Ovary (tissue), 9 donors: Measurements from ENCODE around the gene CLDN4. TPM values are rescaled to one million over a fixed set of nuclear protein-coding genes. Genes with fewer than 3 reads are reported as not detected.
"Not testable (repeated sequence)": the region's sequence is repeated elsewhere in the genome, so short reads cannot be mapped to it uniquely, and the experiment has no call there.

Experiments used
- DNase-seq, 5 donors: peaks; one replicate each; pipeline ENCODE4 v3.0.0-alpha.2; 2019 to 2020
- H3K27ac ChIP-seq, 2 donors: fragments of 200-600 bp; one replicate each; pipeline versions ENCODE4 v1.5.1 to v1.8.0; 2019 to 2022
- H3K27me3 ChIP-seq: fragments of 200-600 bp; one replicate; pipeline ENCODE4 v1.8.0; 2022
- H3K36me3 ChIP-seq: fragments of 200-600 bp; sonication (generic); one replicate; pipeline ENCODE4 v1.5.1; 2019
- H3K4me1 ChIP-seq: one replicate; pipeline ENCODE4 v1.8.1; 2013; ENCODE audit warnings: mild to moderate bottlenecking, moderate library complexity; ENCODE audit not compliant: insufficient read depth
- H3K4me3 ChIP-seq: fragments of 200-600 bp; sonication (generic); one replicate; pipeline ENCODE4 v1.5.1; 2017
- H3K9me3 ChIP-seq, 2 donors: fragments of 200-600 bp in 1 of 2; sonication (generic) in 1 of 2; one replicate each; pipeline versions ENCODE4 v1.5.1 to v1.8.1; 2013 to 2019; ENCODE audit warnings: mild to moderate bottlenecking in 1 of 2, moderate library complexity in 1 of 2
- CTCF ChIP-seq, 3 donors: fragments of 450-650 bp in 2 of 3; fragments of 200-600 bp in 1 of 3; IDR thresholded peaks; one replicate each; pipeline versions ENCODE4 v1.5.1 to v1.8.0; 2016 to 2022; ENCODE audit warnings: antibody characterized with exemption in 3 of 3, mild to moderate bottlenecking in 1 of 3
- EP300 ChIP-seq: sonication (generic); formaldehyde crosslinking; IDR thresholded peaks from one replicate; pipeline ENCODE4 v1.6.1; 2017; ENCODE audit warnings: antibody characterized with exemption
- POLR2A ChIP-seq: fragments of 450-650 bp; IDR thresholded peaks from one replicate; pipeline ENCODE4 v1.6.1; 2017; ENCODE audit warnings: antibody characterized with exemption, mild to moderate bottlenecking, moderate library complexity
- WGBS, 3 donors: extraction: QIAGEN DNeasy Blood & Tissue Kit in 1 of 3; methylation state at CpG; one replicate each; pipeline versions ENCODE4 v1.1.5 to v1.1.7; 2013 to 2017; 5-methylcytosine and 5-hydroxymethylcytosine counted together
- intact Hi-C, 4 donors: fragments of 100-400 bp; cut with DNase I; formaldehyde crosslinking; loops; one replicate each; pipeline versions ENCODE4 v1.11.0 to v1.15.1; 2022 to 2023
- polyA plus RNA-seq, 2 donors: library from polyadenylated mRNA; stranded (reverse); fragments of 200-250 nt in 1 of 2; fragments of 350-450 nt in 1 of 2; fragmentation: Illumina TruSeq in 1 of 2; extraction: RNeasy Lipid Tissue Mini Kit (QIAGEN cat#74804) in 1 of 2; gene quantifications; one replicate each; pipeline ENCODE4 v1.2.3, GENCODE V29; 2013 to 2014
- total RNA-seq, 7 donors: library from RNA; depleted of rRNA in 2 of 7; stranded (reverse); fragments of >200 nt in 2 of 7; fragmentation: NEBNext Ultra II Directional in 3 of 7; extraction: Animal tissue kit (Norgen Biotek cat#: 25700) in 3 of 7; gene quantifications; one replicate each; pipeline versions ENCODE4 v1.1.0 to v1.2.4, GENCODE V29; 2016 to 2023
- donor health status: DM: no; HTN: no; CAD: no; lungs with moderate emphysema.
- donor health status: DM: no; HTN: no; CAD: no.
- donor health status: Bipolar disorder and iron deficiency.
- donor health status: DM: yes; HTN: yes; CAD: no.
- donor health status: DM: no; HTN: no; CAD: no.
- donor health status: DM: yes; HTN: yes; CAD: no.

Gene CLDN4
- total and polyA plus RNA-seq, 9 donors: 0.27 to 240 (median 6.6) TPM; not detected in 1

GRCh38 chr7:73844848-73845460 lies 14.2 kb downstream of the CLDN4 start:
- Histone ChIP-seq H3K4me3 (no peak overlapping the region), H3K36me3 (no peaks in the 10 kb centered on the region), H3K27ac (no peak overlapping the region), H3K27me3 (no peaks in the 10 kb centered on the region), H3K4me1 (no peaks in the 10 kb centered on the region), H3K9me3 (no peaks in the 10 kb centered on the region)
- DNase-seq: no peak
- intact Hi-C loops: loop anchor here in 2 of 4 donors (10.0 kb wide), 2 partner anchors 110 to 740 kb away; partner anchors contain the start of gene ABHD11 (in 1 of the 2)
- 71 to 75% (median 72%) methylated on average over 13 of the region's 13 CpGs for WGBS, 3 donors
- no peak for TF ChIP-seq CTCF (IDR thresholded peaks at IDR 0.05)
- TF ChIP-seq POLR2A: no peak
- no peak for TF ChIP-seq EP300

- DNase-seq: peak in 1 of 5 donors; percentile 65
- WGBS, 3 donors: 35 to 41% (median 37%) methylated on average over 12 of the region's 12 CpGs
Measured at GRCh38 chr7:73845701-73846195, 15.0 kb downstream of the CLDN4 start.

GRCh38 chr7:73847941-73848723 lies 17.3 kb downstream of the CLDN4 start:
- WGBS, 3 donors: 90 to 92% (median 91%) methylated on average over 10 of the region's 10 CpGs
- H3K36me3 ChIP-seq: no peaks in the 10 kb centered on the region
- no peaks in the 10 kb centered on the region for H3K4me1 ChIP-seq
- no peak overlapping the region for H3K27ac ChIP-seq
- no peaks in the 10 kb centered on the region for H3K27me3 ChIP-seq
- no peak for DNase-seq
- H3K4me3 ChIP-seq: no peak overlapping the region
- H3K9me3 ChIP-seq: no peaks in the 10 kb centered on the region
- intact Hi-C loops: loop anchor here in 2 of 4 donors (10.0 kb wide), 2 partner anchors 113 to 737 kb away; partner anchors contain the start of gene ABHD11 (in 1 of the 2)
- no peak for TF ChIP-seq POLR2A
- TF ChIP-seq EP300: no peak
- TF ChIP-seq CTCF (IDR thresholded peaks at IDR 0.05): no peak

More at GRCh38 chr7:73845701-73846195, 15.0 kb downstream of the CLDN4 start:
- H3K4me1 ChIP-seq, H3K27me3 ChIP-seq, H3K36me3 ChIP-seq, H3K4me3 ChIP-seq, H3K9me3 ChIP-seq, H3K27ac ChIP-seq: not testable (repeated sequence)
- intact Hi-C loops: loop anchor here in 2 of 4 donors (10.0 kb wide), 2 partner anchors 111 to 739 kb away; partner anchors contain the start of gene ABHD11 (in 1 of the 2)

GRCh38 chr7:73850781-73851207 lies 20.0 kb downstream of the CLDN4 start:
- Histone ChIP-seq H3K27me3 (no peaks in the 10 kb centered on the region), H3K9me3 (no peaks in the 10 kb centered on the region), H3K36me3 (no peaks in the 10 kb centered on the region), H3K27ac (no peak overlapping the region), H3K4me1 (no peaks in the 10 kb centered on the region), H3K4me3 (no peak overlapping the region)
- intact Hi-C loops: loop anchor here (10.0 kb wide), 3 partner anchors 106 to 246 kb away; partner anchors contain the start of gene ABHD11 (in 1 of the 4)
- WGBS, 3 donors: 42 to 49% (median 43%) methylated on average over 4 of the region's 4 CpGs
- TF ChIP-seq POLR2A (no peak), CTCF (IDR thresholded peaks at IDR 0.05) (no peak), EP300 (no peak)
- no peak for DNase-seq
